ENCODE results near the gene CRIM1.

CRIM1 gene

DNA sequence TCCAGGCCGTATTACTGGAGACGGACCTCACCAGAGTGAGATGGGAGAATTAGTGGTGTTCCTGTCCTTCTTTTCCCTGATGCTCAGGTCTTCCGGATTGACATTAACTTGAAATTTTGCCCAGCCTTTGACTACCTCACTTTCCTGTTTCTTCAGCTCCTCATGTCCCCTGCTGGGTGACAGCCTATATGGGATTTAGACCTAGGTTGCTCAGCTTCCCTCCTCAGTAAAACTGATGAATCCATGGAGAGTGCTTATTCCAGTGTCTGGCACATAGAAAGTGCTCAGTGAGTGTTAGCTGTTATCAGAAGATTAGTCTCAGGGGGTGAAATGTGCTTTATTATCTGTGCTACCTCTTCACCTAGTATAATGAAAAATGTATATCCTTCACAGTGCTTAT is 30.0 kb downstream of the CRIM1 start:
- intact Hi-C loops (cut with DNase I; ENCODE audit: low total_unique reads), result no loop called here
- Histone ChIP-seq H3K27me3 (no peaks in the 10 kb centered on the region), H3K4me1 (peaks cover 0 to 97% (median 42%) of the 10 kb centered on the region in 4 donors), H3K9me3 (no peaks in the 10 kb centered on the region), H3K27ac (peak overlapping the region in 1 of 2 donors; percentile 50), H3K4me3 (no peak overlapping the region), H3K36me3 (no peaks in the 10 kb centered on the region)
- TF ChIP-seq, protein P1, sequence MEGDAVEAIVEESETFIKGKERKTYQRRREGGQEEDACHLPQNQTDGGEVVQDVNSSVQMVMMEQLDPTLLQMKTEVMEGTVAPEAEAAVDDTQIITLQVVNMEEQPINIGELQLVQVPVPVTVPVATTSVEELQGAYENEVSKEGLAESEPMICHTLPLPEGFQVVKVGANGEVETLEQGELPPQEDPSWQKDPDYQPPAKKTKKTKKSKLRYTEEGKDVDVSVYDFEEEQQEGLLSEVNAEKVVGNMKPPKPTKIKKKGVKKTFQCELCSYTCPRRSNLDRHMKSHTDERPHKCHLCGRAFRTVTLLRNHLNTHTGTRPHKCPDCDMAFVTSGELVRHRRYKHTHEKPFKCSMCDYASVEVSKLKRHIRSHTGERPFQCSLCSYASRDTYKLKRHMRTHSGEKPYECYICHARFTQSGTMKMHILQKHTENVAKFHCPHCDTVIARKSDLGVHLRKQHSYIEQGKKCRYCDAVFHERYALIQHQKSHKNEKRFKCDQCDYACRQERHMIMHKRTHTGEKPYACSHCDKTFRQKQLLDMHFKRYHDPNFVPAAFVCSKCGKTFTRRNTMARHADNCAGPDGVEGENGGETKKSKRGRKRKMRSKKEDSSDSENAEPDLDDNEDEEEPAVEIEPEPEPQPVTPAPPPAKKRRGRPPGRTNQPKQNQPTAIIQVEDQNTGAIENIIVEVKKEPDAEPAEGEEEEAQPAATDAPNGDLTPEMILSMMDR (IDR thresholded peaks at IDR 0.05), result no peak
- DNase-seq, result no peak

DNA sequence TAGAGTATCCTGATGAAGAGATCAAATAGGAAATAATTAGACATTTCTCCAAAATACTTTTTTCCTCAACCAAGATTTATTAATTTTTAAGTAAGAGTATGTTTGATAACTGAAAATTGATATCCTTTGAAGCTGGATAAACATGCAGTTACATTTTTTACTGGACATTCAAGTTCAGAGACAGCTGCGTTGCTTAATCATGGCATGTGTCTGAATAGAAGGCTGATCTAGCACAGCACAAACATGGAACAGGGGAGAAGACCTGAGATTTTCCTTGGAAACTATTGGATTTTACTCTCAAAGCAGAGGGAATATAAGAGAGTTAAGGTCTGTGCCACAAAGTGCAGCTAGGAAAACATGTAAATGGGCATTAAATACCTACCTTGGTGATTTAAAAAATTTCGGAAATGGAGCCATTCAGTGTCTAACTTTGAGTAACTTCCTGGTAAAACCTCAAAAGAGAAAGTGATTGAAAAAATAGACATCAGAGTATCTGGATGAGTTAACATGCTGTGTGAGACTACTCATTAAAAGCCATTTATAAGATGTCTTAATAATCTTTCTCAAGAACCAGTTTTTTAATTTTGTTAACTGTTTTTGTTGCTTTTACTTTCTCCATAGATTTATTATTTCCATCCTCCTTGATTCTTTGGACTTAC is 31.8 kb downstream of the CRIM1 start:
- no peaks in the 10 kb centered on the region for H3K36me3 ChIP-seq
- peak overlapping the region; percentile 50 to 64 for H3K27ac ChIP-seq
- TF ChIP-seq, protein P1 (IDR thresholded peaks at IDR 0.05), result no peak
- intact Hi-C loops (cut with DNase I; ENCODE audit: low total_unique reads), result no loop called here
- H3K27me3 ChIP-seq, result no peaks in the 10 kb centered on the region
- H3K9me3 ChIP-seq, result no peaks in the 10 kb centered on the region
- no peak for DNase-seq
- peaks cover 0 to 92% (median 30%) of the 10 kb centered on the region in 4 donors for H3K4me1 ChIP-seq
- no peak overlapping the region for H3K4me3 ChIP-seq

DNA sequence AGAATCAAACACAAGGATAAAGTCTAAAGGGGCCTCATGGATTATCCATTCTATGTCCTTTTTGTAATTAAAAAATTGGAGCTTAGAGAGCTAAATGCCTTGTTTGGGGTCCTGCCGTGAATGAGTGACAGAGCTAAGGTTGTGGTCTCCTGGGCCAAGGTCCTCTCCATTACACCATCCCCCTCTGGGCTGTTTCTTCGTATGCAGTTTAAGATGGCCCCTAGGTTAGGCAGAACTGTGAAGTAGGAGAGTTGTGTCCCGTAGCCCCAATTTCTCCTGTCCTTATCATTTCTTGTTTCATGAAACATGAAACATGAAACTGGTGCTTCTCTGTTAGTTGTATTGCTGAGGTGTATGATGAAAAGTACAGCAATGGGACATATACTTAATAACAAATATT is 32.9 kb downstream of the CRIM1 start:
- TF ChIP-seq, protein P1 (IDR thresholded peaks at IDR 0.05), result no peak
- no peaks in the 10 kb centered on the region for H3K27me3 ChIP-seq
- H3K4me1 ChIP-seq, result peaks cover 0 to 93% (median 39%) of the 10 kb centered on the region in 4 donors
- H3K36me3 ChIP-seq, result no peaks in the 10 kb centered on the region
- DNase-seq, result no peak
- H3K27ac ChIP-seq, result peak overlapping the region; percentile 50 to 64
- H3K9me3 ChIP-seq, result no peaks in the 10 kb centered on the region
- no peak overlapping the region for H3K4me3 ChIP-seq
- intact Hi-C loops (cut with DNase I; ENCODE audit: low total_unique reads), result no loop called here

DNA sequence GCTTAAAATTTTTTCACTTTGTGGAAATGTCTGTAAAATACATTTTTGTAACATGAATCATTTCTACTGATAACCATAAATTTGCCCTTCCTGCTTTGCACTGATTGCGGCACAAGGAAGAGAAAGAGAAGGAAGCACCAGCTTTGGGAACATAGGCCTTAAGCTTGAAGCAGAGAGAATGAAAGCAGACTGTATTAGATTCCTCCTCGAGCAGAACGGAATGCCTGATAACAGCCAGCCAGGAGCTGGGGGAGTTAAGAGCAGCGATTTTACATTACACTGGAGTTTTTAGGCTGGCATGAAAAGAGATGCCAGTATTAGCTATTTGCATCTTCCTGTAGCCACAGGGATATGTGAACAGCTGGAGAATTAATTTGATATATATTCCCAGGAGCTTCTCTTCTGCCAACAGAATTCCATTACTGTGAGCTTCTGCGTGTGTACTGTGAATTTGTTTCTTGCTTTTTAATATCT is 33.5 kb downstream of the CRIM1 start:
- intact Hi-C loops (cut with DNase I; ENCODE audit: low total_unique reads), result no loop called here
- Histone ChIP-seq H3K36me3 (no peaks in the 10 kb centered on the region), H3K4me3 (no peak overlapping the region), H3K27ac (peak overlapping the region; percentile 50 to 64), H3K27me3 (no peaks in the 10 kb centered on the region), H3K4me1 (peaks cover 0 to 93% (median 40%) of the 10 kb centered on the region in 4 donors), H3K9me3 (no peaks in the 10 kb centered on the region)
- TF ChIP-seq, protein P1 (IDR thresholded peaks at IDR 0.05), result no peak
- no peak for DNase-seq

DNA sequence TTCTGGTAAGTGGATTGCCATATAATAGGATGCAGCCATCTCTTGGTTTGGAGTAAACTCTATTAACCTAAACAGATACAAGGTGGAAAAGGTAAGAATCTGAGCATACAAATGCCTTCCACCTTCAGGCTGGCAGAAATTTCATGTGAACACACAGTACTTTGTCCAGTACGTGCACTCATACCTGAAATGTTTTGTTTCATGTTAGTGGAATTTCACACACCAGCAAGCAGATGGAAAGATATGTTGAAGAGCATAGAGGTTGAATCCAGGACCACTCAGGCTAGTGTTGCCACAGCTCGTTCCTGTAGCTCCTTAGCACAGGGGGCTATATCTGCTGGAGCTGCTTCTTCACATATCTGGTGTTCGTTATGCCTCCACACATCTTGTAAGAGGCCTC is 34.0 kb downstream of the CRIM1 start:
- TF ChIP-seq, protein P1 (IDR thresholded peaks at IDR 0.05), result no peak
- Histone ChIP-seq H3K27ac (peak overlapping the region; percentile 50 to 64), H3K27me3 (no peaks in the 10 kb centered on the region), H3K36me3 (no peaks in the 10 kb centered on the region), H3K4me1 (peaks cover 0 to 93% (median 39%) of the 10 kb centered on the region in 4 donors), H3K4me3 (no peak overlapping the region), H3K9me3 (no peaks in the 10 kb centered on the region)
- intact Hi-C loops (cut with DNase I; ENCODE audit: low total_unique reads), result no loop called here
- DNase-seq, result no peak
